ENCODE measurements around the gene EIF4EBP3.
A peak's percentile ranks its signal among the peaks of the same experiment; 100 is the strongest.

EIF4EBP3 gene

DNA sequence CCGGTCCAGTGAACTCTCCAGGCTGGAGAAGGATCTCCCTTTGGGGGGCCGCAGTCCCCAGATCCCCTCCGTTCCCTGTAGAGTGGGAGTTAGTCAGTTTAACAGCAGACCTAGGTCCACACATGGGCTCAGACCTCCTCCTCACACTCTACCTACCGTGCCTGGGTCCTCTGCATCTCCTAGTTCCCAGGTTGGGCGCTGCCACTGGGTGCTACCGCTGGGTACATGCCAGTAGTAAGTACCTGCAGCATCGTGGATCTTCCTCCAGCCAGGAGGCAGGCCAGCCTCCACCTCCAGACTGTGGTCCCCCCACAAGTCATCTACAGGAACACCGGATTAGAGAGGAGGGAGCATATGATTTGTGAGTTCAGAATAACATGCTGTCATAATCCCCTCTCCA is 16.1 kb downstream of the EIF4EBP3 start:
- no peak for TF ChIP-seq POLR2AphosphoS5 (IDR thresholded peaks at IDR 0.05; ENCODE audit: low read depth, low read length)
- TF ChIP-seq, protein P1, sequence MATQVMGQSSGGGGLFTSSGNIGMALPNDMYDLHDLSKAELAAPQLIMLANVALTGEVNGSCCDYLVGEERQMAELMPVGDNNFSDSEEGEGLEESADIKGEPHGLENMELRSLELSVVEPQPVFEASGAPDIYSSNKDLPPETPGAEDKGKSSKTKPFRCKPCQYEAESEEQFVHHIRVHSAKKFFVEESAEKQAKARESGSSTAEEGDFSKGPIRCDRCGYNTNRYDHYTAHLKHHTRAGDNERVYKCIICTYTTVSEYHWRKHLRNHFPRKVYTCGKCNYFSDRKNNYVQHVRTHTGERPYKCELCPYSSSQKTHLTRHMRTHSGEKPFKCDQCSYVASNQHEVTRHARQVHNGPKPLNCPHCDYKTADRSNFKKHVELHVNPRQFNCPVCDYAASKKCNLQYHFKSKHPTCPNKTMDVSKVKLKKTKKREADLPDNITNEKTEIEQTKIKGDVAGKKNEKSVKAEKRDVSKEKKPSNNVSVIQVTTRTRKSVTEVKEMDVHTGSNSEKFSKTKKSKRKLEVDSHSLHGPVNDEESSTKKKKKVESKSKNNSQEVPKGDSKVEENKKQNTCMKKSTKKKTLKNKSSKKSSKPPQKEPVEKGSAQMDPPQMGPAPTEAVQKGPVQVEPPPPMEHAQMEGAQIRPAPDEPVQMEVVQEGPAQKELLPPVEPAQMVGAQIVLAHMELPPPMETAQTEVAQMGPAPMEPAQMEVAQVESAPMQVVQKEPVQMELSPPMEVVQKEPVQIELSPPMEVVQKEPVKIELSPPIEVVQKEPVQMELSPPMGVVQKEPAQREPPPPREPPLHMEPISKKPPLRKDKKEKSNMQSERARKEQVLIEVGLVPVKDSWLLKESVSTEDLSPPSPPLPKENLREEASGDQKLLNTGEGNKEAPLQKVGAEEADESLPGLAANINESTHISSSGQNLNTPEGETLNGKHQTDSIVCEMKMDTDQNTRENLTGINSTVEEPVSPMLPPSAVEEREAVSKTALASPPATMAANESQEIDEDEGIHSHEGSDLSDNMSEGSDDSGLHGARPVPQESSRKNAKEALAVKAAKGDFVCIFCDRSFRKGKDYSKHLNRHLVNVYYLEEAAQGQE (IDR thresholded peaks at IDR 0.05; ENCODE audit: insufficient read depth in 1 of 2, low read depth in 2 of 2, low read length in 2 of 2): no peak
- TF ChIP-seq FOXP2 (optimal IDR thresholded peaks at IDR 0.05; ENCODE audit: borderline replicate concordance, extremely low read depth, extremely low read length, insufficient read depth): no peak
- TF ChIP-seq SIN3A (IDR thresholded peaks at IDR 0.05; ENCODE audit: borderline replicate concordance, insufficient read depth, low read length): no peak
- no peak for TF ChIP-seq TAF1 (IDR thresholded peaks at IDR 0.05; ENCODE audit: borderline replicate concordance, insufficient read depth, low read length)

DNA sequence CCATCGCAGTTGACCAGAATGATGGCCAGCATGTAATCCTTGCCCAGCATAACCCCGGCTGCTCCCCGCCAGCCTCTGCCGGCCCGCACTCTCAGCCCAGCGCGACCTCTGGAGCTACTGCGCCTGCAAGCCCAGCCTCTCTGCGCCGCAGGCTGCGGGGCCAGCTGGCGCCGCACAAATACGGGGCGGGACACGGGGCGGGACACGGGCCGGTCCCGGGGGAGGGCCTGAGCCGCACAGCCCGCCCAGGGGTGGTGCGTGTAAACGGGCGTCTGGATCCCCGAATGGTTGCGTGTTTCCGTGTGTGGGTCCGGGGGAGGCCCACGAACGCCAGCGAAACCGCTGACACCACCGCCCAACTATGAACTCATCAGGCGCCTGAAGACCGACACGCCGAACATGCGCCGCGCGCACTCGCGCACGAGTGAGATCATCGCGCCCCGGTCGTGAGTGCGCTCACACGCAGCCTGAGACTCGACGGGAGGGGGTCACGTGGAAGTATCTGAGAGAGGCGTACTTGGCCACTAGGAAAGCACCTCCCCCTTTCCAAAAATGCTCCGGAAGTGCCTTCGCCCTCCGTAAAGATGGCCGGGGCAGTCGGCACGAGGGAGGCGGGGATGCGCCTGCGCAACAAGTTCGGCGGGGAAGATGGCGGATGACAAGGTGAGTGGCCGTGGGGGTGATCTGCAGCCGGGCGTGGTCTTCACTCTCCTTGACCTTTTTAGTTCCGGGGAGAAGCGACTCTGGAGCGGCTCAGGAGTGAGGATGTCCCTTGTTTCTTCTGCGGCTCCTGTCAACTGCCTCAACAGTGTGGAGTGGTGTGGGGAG is 16.9 kb downstream of the EIF4EBP3 start, which contains the start of the genes APBB3 and SLC35A4:
Gene APBB3 (minus strand): TSS at position 403 of the 828 bp plus-strand sequence. CDS start 353 bp downstream, at position 50.
Gene SLC35A4 (plus strand): TSS at position 633 of the 828 bp plus-strand sequence. CDS start 2,342 bp downstream, outside the sequence.
- TF ChIP-seq FOXP2 (optimal IDR thresholded peaks at IDR 0.05; ENCODE audit: borderline replicate concordance, extremely low read depth, extremely low read length, insufficient read depth) (no peak), TAF1 (IDR thresholded peaks at IDR 0.05; ENCODE audit: borderline replicate concordance, insufficient read depth, low read length) (peak; percentile 88), POLR2AphosphoS5 (IDR thresholded peaks at IDR 0.05; ENCODE audit: low read depth, low read length) (peak; percentile 83), SIN3A (IDR thresholded peaks at IDR 0.05; ENCODE audit: borderline replicate concordance, insufficient read depth, low read length) (peak; percentile 76; the same call in 1 of the 2 replicates)
- TF ChIP-seq, protein P1 (IDR thresholded peaks at IDR 0.05; ENCODE audit: insufficient read depth in 1 of 2, low read depth in 2 of 2, low read length in 2 of 2): peak; percentile 22 to 39; a peak in 2 of 4 replicates

- TF ChIP-seq TAF1 (IDR thresholded peaks at IDR 0.05; ENCODE audit: borderline replicate concordance, insufficient read depth, low read length): no peak
- TF ChIP-seq, protein P1 (IDR thresholded peaks at IDR 0.05; ENCODE audit: insufficient read depth in 1 of 2, low read depth in 2 of 2, low read length in 2 of 2): no peak
- no peak for TF ChIP-seq SIN3A (IDR thresholded peaks at IDR 0.05; ENCODE audit: borderline replicate concordance, insufficient read depth, low read length)
- no peak for TF ChIP-seq FOXP2 (optimal IDR thresholded peaks at IDR 0.05; ENCODE audit: borderline replicate concordance, extremely low read depth, extremely low read length, insufficient read depth)
- TF ChIP-seq POLR2AphosphoS5 (IDR thresholded peaks at IDR 0.05; ENCODE audit: low read depth, low read length): no peak
Measured at GRCh38 chr5:140565024-140565779, 17.7 kb downstream of the EIF4EBP3 start.

DNA sequence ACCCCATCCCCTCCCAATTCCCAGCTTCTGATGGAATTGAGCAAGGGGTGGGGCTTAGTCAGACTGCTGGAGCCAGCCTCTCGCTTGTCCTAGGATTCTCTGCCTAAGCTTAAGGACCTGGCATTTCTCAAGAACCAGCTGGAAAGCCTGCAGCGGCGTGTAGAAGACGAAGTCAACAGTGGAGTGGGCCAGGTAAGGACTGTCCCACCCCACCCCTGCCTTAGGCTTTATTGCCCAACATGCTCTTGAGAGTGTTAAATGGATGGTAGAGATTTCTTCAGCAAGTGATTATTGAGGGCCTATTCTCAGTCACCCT is 18.3 kb downstream of the EIF4EBP3 start:
- TF ChIP-seq, protein P1 (IDR thresholded peaks at IDR 0.05; ENCODE audit: insufficient read depth in 1 of 2, low read depth in 2 of 2, low read length in 2 of 2): no peak

All from PFSK-1 (cell line).